Activated CD4-positive, alpha-beta memory T cell treated with anti-CD3 and anti-CD28 coated beads for 36 hours (primary cell): Measurements from ENCODE around the gene SYT9. TPM values are rescaled to one million over a fixed set of nuclear protein-coding genes. Genes with fewer than 3 reads are reported as not detected.
"Not testable (repeated sequence)": the region's sequence is repeated elsewhere in the genome, so short reads cannot be mapped to it uniquely, and the experiment has no call there.

Experiments used
- CTCF ChIA-PET: fragments of 350-600 bp; sonication (Branson Sonifier 250); formaldehyde crosslinking; loops from one replicate; lab custom pipeline; 2021; ENCODE audit warnings: antibody characterized with exemption, inconsistent platforms; lab: Charles Lee
- POLR2A ChIA-PET: fragments of 350-600 bp; sonication (Branson Sonifier 250); formaldehyde crosslinking; loops from one replicate; lab custom pipeline; 2021; ENCODE audit warnings: antibody characterized with exemption; lab: Charles Lee
- DNase-seq: peaks from one replicate; pipeline ENCODE4 v3.0.0-alpha.2; 2020
- H3K27ac Mint-ChIP-seq: one replicate; pipeline ENCODE4 v1.8.0; 2021; ENCODE audit warnings: mixed read lengths
- H3K27me3 Mint-ChIP-seq: one replicate; pipeline ENCODE4 v1.8.0; 2021; ENCODE audit warnings: mixed read lengths
- H3K36me3 Mint-ChIP-seq: one replicate; pipeline ENCODE4 v1.8.0; 2021; ENCODE audit warnings: mixed read lengths
- H3K4me1 Mint-ChIP-seq: one replicate; pipeline ENCODE4 v1.8.0; 2021; ENCODE audit warnings: low read depth, mixed read lengths
- H3K4me3 Mint-ChIP-seq: one replicate; pipeline ENCODE4 v1.8.0; 2021; ENCODE audit warnings: mild to moderate bottlenecking, mixed read lengths
- H3K9me3 Mint-ChIP-seq: one replicate; pipeline ENCODE4 v1.8.0; 2021; ENCODE audit warnings: mixed read lengths
- intact Hi-C: fragments of 100-400 bp; cut with micrococcal nuclease; formaldehyde crosslinking; loops from one replicate; pipeline ENCODE4 v1.15.1; 2023
- total RNA-seq, 2 experiments: library from RNA; stranded (reverse); gene quantifications; one replicate each; pipeline ENCODE4 v1.2.3, GENCODE V29; 2021

SYT9 gene
- total RNA-seq, 2 experiments from 2014 or later = not detected

DNA sequence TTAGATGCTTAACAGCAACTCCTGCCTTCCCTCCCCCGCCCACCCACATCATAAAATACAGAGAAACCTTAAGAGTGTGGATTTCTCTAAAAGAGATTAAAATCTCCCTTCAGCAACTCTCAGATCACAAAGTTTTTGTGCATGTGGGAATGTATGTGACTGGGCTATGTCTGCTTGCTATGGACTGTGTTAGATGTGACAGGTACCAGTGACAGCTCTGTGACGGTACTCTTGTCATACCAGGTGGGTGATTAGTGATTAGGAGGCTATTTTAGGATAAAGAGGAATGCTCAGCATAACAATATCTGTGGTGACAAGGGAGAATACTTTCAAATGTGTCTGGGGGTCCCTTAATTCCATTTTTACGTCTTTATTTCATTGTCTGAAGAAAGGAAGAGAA, 60.2 kb downstream of the SYT9 start:
- H3K9me3 Mint-ChIP-seq = peaks cover 3% of the 10 kb centered on the region
- ChIA-PET POLR2A (no interaction called here), CTCF (interaction anchor here (1.3 kb wide), 1 partner anchor 33 kb away, joined by 3 read pairs; no protein-coding TSS in a partner anchor)
- H3K27ac Mint-ChIP-seq = no peak overlapping the region
- intact Hi-C loops = no loop called here
- peaks cover 16% of the 10 kb centered on the region for H3K27me3 Mint-ChIP-seq
- H3K4me3 Mint-ChIP-seq = no peak overlapping the region
- H3K36me3 Mint-ChIP-seq = no peaks in the 10 kb centered on the region
- no peak for DNase-seq
- no peaks in the 10 kb centered on the region for H3K4me1 Mint-ChIP-seq

DNA sequence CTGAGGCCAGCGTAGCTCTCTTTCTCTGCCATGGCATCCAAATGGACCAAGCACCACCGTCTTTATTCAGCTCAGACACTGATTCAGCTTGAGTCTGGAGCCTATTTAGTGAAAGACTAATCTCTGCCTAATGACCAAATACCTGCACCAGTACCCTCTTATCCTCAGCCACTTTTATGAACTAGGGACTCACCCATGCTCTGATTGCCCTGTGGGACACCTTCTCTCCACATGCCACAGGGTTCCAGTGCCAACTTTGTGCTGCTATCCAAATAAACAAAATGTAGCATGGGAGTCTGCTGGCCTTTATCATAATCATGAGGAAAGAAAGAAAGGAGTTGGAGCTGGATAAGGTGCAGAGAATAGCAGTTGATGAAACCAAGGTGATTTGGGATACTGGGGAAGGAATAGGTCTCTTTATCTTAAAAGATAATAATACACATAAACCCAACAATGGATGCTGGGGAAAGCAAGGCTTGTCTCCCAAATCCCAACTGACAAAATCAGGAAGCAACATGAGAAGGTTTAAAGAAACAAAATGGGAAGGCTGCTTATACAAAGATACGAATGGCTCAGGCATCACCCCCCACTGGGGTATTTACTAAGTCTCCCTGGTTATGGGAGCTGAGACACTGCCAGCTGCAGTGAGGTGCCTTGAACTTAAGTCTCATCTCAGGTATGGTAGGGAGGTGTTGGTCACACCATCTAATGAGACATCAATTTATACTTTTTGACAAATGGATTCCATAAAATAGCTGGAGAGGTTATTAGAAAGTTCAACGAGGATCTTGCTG, 63.3 kb downstream of the SYT9 start:
- Mint-ChIP-seq H3K27me3 (peaks cover 13% of the 10 kb centered on the region), H3K4me3 (no peak overlapping the region), H3K27ac (no peak overlapping the region), H3K9me3 (peaks cover 3% of the 10 kb centered on the region), H3K4me1 (no peaks in the 10 kb centered on the region), H3K36me3 (no peaks in the 10 kb centered on the region)
- DNase-seq = no peak
- ChIA-PET POLR2A (no interaction called here), CTCF (no interaction called here)
- intact Hi-C loops = no loop called here

DNA sequence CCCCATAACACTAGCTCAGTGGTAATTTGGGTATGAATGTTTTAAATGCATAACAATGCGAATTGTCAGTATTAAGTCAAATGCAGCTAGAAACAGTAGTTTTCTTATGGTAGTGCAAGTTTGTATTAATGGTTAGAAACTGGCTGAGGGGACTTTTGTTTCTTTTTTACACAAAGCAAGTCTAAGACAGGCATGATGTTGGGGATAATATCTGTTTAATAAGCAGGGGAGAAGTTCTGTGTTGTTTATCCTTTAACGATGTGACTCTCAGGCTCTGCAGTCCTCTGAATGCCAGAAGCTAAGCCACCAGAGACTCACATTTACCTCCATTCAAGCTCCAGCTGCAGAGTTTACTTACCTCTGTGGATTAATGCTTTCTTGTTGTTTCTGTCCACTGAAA, 67.8 kb downstream of the SYT9 start:
- CTCF ChIA-PET = no interaction called here
- H3K4me1 Mint-ChIP-seq = no peaks in the 10 kb centered on the region
- no peak for DNase-seq
- no peak overlapping the region for H3K4me3 Mint-ChIP-seq
- intact Hi-C loops = no loop called here
- H3K27ac Mint-ChIP-seq = no peak overlapping the region
- H3K36me3 Mint-ChIP-seq = no peaks in the 10 kb centered on the region
- POLR2A ChIA-PET = no interaction called here
- peaks cover 7% of the 10 kb centered on the region for H3K27me3 Mint-ChIP-seq
- H3K9me3 Mint-ChIP-seq = peaks cover 3% of the 10 kb centered on the region

DNA sequence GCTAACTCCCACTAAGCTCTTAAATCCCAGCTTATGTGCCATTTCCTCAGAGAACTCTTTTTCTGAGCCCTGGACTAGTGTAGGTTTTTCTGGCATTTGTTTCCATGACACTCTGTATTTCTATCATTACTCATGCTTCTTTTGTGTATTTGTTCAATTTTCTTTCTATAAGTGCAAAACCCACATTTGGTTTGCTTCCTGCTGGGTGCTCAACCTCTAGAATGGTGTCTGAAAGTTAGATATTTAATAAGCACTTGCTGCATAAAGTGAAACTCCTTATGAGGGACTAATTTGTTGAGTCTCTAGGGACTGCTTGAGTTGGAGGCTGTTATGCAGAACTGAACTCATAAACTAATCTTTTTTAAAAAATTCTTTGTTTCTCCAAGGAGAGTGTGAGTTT, 68.6 kb downstream of the SYT9 start:
- H3K4me1 Mint-ChIP-seq = no peaks in the 10 kb centered on the region
- no peaks in the 10 kb centered on the region for H3K36me3 Mint-ChIP-seq

DNA sequence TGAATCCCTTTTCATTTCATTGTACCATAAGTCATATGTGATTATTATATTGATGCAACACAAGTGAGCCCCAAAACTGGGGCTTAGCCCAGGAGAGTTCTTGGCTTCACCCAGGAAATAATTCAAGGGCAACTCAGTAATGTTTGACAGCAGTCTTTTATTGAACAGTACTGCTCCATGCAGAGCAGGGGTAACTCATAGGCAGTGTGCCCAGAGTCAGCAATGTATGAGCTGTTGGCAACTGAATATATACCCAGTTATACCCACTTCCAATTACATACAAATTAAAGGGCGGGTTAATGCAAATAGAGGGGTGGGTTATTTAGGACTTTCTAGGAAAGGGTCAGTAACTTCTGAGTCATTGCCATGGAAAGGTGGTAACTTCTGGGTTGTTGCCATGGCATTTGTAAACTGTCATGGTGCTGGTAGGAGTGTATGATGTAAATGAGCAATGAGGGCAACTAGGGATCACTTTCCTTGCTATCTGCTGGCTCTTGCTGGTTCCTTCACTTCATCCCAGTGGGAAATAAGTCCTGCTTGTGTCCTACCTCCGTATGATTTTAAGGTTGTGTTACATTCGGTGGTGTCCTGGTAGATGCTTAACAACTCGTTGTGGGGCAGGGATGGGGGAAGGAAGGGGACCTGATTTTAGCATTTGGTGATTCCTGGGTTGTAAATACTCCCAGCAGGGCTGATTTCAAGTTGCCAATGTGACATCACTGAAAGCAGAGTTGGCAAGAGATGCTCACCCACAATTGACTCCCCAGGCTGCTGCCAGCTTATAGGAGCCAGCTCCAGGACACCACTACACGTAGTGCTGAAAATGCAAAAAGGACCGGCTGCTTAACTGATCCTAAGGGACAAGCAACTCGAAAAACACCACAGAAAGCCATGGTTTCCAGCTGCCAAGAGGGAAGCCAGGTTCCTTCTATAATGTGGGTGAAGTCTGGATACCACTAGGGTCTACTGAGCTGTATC, 70.1 kb downstream of the SYT9 start:
- H3K36me3 Mint-ChIP-seq = no peaks in the 10 kb centered on the region
- H3K4me3 Mint-ChIP-seq = no peak overlapping the region
- CTCF ChIA-PET = no interaction called here
- no peak for DNase-seq
- intact Hi-C loops = no loop called here
- H3K27me3 Mint-ChIP-seq = peaks cover 5% of the 10 kb centered on the region
- H3K4me1 Mint-ChIP-seq = no peaks in the 10 kb centered on the region
- no peak overlapping the region for H3K27ac Mint-ChIP-seq
- H3K9me3 Mint-ChIP-seq = peaks cover under 1% of the 10 kb centered on the region
- POLR2A ChIA-PET = no interaction called here

More for the DNA sequence above, 68.6 kb downstream of the SYT9 start:
- H3K27ac Mint-ChIP-seq = no peak overlapping the region
- no peak for DNase-seq
- no peak overlapping the region for H3K4me3 Mint-ChIP-seq
- CTCF ChIA-PET = interaction anchor here (1.2 kb wide), 1 partner anchor 21 kb away, joined by 3 read pairs; no protein-coding TSS in a partner anchor
- POLR2A ChIA-PET = no interaction called here
- peaks cover 7% of the 10 kb centered on the region for H3K27me3 Mint-ChIP-seq
- H3K9me3 Mint-ChIP-seq = peaks cover 3% of the 10 kb centered on the region
- intact Hi-C loops = no loop called here

DNA sequence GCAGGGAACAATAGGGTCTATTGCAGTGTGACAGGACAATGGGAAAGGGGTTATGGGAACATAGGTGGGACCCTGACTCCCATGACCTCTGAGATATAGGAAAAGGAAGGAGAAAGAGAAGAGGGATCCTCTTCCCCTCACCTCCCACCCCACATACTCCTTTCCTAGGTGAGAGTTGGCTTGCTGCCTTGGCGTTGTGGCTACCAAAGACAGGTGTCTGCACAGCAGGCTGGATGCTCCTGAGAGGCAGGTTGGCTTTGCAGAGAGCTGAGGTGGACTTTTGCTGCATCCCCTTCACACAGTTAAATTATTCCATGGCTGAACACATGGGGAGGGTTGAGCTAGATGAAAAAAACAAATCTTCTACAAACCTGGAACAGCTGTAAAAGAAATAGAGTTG, 80.7 kb downstream of the SYT9 start:
- Mint-ChIP-seq H3K36me3 (no peaks in the 10 kb centered on the region), H3K4me1 (no peaks in the 10 kb centered on the region), H3K27ac (no peak overlapping the region), H3K27me3 (peaks cover 7% of the 10 kb centered on the region), H3K4me3 (no peak overlapping the region), H3K9me3 (no peaks in the 10 kb centered on the region)
- CTCF ChIA-PET = interaction anchor here (0.6 kb wide), 2 partner anchors 218 to 225 kb away, joined by 3 read pairs; no protein-coding TSS in a partner anchor
- POLR2A ChIA-PET = no interaction called here
- intact Hi-C loops = no loop called here
- DNase-seq = no peak

DNA sequence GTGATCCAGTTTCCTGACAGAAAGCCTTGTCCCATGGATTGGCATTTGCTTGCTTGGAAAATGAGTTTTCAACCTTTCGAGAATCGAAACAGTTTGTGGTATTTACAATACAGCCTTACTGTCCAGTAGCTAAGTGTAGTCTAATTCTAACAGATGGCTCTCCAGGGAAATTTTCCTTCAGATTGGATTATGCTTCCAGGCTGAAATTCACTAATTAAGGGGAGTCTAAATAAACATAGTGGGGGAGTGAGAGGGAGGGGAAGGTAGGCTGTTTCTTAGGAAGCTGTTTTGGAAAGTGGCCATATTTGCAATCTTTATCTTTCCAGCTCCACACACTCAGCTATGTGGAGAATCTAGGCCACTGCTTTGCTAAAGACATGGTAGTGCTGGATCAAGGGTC, 81.3 kb downstream of the SYT9 start:
- Mint-ChIP-seq H3K4me1 (no peaks in the 10 kb centered on the region), H3K9me3 (no peaks in the 10 kb centered on the region), H3K36me3 (no peaks in the 10 kb centered on the region), H3K4me3 (no peak overlapping the region), H3K27ac (no peak overlapping the region), H3K27me3 (peaks cover 7% of the 10 kb centered on the region)
- POLR2A ChIA-PET = no interaction called here
- intact Hi-C loops = no loop called here
- no peak for DNase-seq
- CTCF ChIA-PET = no interaction called here

DNA sequence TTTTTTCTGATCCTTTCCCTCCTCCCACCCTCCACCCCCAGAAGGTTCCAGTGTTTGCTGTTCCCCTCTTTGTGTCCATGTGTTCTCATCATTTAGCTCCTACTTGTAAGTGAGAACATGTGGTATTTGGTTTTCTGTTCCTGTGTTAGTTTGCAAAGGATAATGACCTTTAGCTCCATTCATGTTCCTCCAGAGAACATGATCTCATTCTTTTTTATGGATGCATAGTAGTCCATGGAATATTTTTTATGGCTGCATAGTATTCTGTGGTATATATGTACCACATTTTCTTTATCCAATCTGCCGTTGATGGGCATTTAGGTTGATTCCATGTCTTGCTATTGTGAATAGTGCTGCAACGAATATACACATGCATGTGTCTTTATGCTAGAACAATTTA, 83.7 kb downstream of the SYT9 start:
- H3K4me1 Mint-ChIP-seq, H3K27ac Mint-ChIP-seq, H3K36me3 Mint-ChIP-seq, H3K9me3 Mint-ChIP-seq, H3K4me3 Mint-ChIP-seq, CTCF ChIA-PET, DNase-seq, H3K27me3 Mint-ChIP-seq, intact Hi-C loops, POLR2A ChIA-PET: not testable (repeated sequence)

DNA sequence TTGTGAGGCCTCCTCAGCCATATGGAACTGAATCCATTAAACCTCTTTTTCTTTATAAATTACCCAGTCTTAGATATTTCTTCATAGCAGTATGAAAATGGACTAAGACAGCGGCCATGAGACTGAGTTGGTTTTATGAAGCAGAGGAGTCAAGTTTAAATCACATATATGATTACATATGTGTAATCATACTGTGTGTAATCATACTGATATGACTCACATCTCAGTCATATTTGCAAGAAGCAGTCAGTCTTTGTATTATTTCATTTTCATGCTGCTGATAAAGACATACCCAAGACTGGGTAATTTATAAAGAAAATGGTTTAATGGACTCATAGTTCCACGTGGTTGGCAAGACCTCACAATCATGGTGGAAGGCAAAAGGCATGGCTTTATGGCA, 89.8 kb downstream of the SYT9 start:
- ChIA-PET POLR2A (no interaction called here), CTCF (no interaction called here)
- intact Hi-C loops = no loop called here
- H3K36me3 Mint-ChIP-seq = no peaks in the 10 kb centered on the region
- H3K9me3 Mint-ChIP-seq = no peaks in the 10 kb centered on the region
- H3K27ac Mint-ChIP-seq = no peak overlapping the region
- H3K4me3 Mint-ChIP-seq = no peak overlapping the region
- H3K27me3 Mint-ChIP-seq = peaks cover 18% of the 10 kb centered on the region
- DNase-seq = no peak
- H3K4me1 Mint-ChIP-seq = no peaks in the 10 kb centered on the region

DNA sequence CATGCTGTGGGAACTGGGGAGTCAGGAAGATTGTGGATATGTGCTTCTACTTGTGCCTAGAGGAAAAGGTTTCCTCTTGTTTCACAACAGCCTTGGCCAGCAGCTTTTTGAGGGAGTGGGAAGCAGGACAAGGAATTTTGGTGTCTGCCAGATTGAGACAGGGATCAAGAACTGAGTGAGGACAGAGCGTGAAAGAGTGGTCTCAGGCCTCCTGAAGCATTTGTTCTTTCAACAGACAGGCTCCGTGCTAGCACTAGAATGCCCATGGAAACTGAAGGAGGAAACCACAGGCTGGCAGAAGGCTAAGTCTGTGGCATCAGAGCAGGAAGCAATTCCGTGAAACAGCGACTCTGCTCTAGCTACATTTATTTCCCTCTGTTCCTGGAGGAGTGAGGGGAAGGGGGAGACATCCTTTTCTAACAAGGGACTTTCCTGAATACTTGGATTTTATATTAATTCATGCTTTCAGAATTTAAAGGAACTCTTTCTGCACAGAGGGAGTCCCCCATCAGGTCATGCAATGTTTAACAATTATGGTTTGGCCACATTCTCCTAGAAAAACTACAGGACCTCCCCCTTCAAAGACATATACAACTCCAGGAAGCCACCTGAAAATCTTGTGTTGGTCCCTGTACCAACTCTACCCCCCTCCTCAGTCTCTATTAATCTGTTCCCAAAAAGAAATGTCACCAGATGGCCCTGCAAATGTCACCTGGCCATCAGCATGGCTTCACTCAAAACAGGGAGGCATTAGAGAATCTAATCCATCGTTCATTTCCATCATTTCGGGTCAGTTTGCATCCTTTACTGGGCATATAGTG, 96.1 kb downstream of the SYT9 start:
- intact Hi-C loops = no loop called here
- H3K27ac Mint-ChIP-seq = no peak overlapping the region
- H3K4me1 Mint-ChIP-seq = no peaks in the 10 kb centered on the region
- ChIA-PET CTCF (interaction anchor here (1.3 kb wide), 1 partner anchor 95 kb away, joined by 3 read pairs; no protein-coding TSS in a partner anchor), POLR2A (no interaction called here)
- peaks cover 12% of the 10 kb centered on the region for H3K27me3 Mint-ChIP-seq
- DNase-seq = no peak
- no peak overlapping the region for H3K4me3 Mint-ChIP-seq
- H3K9me3 Mint-ChIP-seq = no peaks in the 10 kb centered on the region
- no peaks in the 10 kb centered on the region for H3K36me3 Mint-ChIP-seq

DNA sequence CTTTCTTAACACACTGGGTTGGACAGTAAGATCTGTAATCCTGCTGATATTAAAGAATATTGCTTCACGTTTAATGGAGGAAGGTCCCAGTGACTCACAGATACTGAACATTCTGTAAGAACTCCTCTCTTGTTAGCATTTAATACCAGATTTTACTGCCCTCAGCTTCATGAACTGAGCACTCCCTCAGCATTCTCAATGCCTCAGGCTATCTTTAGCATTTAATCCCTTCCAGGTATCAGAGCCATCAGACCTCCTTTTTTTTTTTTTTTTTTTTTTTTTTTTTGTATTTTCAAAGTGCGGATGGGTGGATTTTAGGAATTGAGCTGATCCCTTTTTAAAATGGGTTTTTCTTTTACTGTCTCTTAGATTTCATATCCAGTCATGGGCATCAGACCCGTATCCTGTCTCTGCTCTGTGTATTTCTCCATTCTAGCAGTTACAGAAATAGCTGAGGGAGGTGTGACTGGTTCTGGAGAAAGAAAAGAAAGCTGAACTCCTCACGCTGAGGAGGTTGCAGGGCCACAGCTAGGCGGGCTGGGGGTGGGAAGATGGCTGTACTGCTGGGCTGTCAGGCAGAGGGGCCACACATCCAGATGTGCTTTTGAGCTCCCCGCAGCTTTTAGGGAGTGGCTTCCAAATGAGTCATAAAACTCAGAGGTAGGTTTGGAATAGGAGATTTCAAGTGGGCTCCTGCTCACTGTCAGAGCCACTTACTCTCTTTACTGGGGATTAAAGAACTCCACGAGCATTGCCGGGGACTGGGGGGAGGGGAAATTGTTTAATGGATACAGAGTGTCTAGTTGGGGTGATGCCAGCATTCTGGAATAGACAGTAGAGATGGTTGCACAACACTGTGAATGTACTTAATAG, 97.0 kb downstream of the SYT9 start:
- Mint-ChIP-seq H3K36me3 (no peaks in the 10 kb centered on the region), H3K27ac (no peak overlapping the region), H3K9me3 (no peaks in the 10 kb centered on the region), H3K4me3 (no peak overlapping the region), H3K4me1 (no peaks in the 10 kb centered on the region), H3K27me3 (peaks cover 12% of the 10 kb centered on the region)
- CTCF ChIA-PET = interaction anchor here (1.3 kb wide), 1 partner anchor 94 kb away, joined by 3 read pairs; no protein-coding TSS in a partner anchor
- DNase-seq = no peak
- intact Hi-C loops = no loop called here
- POLR2A ChIA-PET = no interaction called here
